ENCODE measurements around the gene MCMBP.
"Not testable (repeated sequence)": the region's sequence is repeated elsewhere in the genome, so short reads cannot be mapped to it uniquely, and the experiment has no call there.

The MCMBP gene

DNA sequence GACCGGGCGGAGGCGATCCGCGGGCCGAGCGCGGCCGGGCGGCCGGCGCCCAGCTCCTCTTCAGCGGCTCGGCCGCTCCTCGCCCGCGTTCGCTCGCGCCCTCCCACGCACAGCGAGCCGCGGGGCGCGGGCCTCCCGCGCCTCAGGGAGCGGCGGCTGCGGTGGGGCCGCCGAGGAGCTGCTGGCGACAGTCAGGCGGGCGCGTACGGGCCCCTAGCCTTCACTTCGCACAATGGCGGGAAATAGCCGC is at the start of gene MCMBP:
Gene MCMBP (minus strand): TSS at position 234 of the 250 bp plus-strand sequence. CDS start 259 bp downstream, outside the sequence.
- DNase-seq: no peak

DNA sequence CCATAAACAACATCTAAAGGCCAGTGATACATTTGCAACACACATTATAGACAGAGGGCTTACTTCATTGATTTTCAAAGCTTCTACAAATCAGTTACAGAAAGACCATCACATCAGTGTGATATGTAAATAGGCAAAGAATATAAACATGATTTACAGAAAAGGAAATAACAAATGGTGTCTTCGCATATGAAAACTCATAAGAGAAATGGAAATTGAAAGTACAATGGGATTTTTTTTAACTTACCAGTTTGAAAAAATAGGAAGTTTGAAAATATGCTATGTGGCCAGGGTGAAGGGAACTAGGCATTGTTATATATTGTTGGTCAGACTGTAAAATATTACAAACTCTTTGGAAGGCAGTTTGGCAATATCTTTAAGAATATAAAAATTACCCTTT is 47.2 kb upstream of the MCMBP start:
- no peak for DNase-seq

DNA sequence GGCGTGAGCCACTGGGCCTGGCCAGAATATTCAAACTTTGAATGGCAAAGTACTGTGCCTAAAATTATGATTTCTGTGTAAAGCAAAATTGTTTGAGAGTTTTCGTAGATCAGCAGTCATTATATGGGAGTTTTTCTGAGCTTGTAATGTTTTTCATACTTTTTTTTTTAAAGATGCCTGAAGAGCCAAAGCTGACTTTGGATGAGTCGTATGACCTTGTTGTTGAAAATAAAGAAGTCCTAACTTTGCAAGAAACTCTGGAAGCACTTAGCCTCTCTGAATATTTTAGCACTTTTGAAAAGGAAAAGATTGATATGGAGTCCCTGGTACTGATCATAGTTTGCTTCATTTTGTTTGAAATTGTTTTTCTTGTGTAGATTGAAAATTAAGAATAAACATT is 46.6 kb upstream of the MCMBP start:
- DNase-seq: no peak

DNA sequence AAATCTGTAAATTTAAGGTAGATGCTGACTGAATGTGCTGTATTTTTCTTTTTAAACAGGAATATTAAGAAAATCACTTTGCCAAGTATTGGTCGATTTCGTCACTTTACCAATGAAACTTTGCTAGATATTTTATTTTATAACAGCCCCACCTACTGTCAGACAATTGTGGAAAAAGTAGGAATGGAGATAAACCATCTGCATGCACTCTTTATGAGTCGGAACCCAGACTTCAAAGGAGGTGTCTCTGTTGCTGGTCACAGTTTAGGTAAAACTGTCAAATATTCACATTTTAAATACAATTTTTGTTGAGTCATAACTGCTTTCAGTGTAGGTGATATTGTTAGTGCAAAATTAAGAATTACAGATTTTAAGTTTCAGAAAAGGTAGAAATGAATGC is 45.1 kb upstream of the MCMBP start:
- DNase-seq: no peak

- DNase-seq: no peak
These were observed 38.0 kb upstream of the MCMBP start for GRCh38 chr10:119910689-119911088.

DNA sequence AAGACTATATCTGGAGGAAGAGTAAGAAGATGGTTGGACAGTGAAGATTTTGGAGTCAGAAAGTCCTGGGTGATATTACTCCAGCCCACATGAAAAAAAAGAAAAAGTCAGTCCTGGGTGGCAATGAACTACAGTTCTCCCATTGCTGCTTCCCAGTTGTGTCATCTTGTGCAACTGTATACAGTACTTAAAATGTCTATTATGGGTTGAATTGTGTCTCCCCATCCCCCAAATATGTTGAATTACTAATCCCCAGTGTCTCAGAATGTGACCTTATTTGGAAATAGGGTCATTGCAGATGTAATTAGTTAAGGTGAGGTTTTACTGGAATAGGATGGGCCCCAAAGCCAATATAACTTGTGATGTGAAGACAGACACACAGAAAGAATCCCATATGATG is 35.5 kb upstream of the MCMBP start:
- no peak for DNase-seq

- not testable (repeated sequence) for DNase-seq
These were observed 35.1 kb upstream of the MCMBP start for GRCh38 chr10:119907695-119908094.

GRCh38 chr10:119903946-119904666 is 31.5 kb upstream of the MCMBP start:
- no peak for DNase-seq

DNA sequence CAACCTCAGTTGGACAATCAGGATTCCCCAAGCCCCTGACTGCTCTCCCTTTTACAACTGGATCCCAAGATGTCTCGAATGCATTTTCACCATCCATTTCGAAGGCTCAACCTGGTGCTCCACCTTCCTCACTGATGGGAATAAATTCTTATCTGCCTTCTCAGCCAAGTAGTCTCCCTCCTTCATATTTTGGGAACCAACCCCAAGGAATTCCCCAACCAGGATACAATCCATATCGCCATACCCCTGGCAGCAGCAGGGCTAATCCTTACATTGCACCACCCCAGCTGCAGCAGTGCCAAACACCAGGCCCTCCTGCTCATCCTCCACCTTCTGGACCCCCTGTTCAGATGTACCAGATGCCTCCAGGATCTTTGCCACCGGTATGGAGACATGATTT is 25.9 kb upstream of the MCMBP start:
- DNase-seq: no peak

GRCh38 chr10:119896937-119897770 is 24.5 kb upstream of the MCMBP start:
- DNase-seq: no peak

- DNase-seq: no peak
These were observed 23.5 kb upstream of the MCMBP start for GRCh38 chr10:119896061-119896655.

DNA sequence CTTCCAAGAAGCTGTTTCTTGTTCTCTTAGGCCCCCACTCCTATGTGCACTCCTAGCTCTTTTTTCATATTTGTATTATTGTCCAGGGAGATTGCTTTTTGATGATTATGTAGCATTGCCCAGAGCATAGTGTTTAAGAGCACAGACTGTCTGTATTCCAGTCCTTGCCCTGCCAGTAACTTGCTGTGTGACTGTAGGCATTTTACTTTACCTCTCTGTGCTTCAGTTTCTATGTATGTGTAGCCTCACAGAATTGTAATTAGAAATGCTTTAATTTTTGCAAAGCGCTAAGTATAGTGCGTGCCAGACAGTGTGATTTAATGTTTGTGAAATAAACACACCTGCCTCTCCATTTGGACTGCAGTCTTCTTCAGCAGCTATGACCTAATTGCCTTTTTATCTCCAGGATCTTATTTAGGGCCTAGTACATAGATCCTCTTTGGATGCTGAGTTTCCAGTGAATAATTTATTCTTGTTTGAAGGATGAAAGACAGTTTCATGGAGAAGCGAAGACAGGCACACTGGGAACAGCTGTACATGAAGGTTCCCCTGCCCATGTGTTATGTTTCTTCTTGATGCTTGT is 21.3 kb upstream of the MCMBP start:
- no peak for DNase-seq

DNA sequence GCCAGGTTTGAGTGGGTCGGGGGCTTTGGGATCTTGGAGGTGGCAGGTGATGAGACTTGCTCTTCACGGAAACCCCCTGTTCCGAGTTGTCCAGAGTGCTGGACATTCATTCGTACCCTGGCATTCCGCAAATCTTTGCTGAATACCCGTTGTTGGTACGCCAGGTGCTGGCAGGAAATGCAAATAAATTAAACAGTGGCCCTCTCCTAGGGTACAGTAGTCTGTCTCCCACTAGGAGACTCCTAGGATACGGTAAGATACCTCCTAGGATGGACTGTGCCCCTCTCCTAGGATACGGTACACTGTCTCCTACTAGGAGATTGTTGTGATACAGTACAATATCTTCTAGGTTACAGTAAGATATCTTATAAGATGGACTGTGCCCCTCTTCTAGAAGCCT is 20.4 kb upstream of the MCMBP start:
- no peak for DNase-seq

DNA sequence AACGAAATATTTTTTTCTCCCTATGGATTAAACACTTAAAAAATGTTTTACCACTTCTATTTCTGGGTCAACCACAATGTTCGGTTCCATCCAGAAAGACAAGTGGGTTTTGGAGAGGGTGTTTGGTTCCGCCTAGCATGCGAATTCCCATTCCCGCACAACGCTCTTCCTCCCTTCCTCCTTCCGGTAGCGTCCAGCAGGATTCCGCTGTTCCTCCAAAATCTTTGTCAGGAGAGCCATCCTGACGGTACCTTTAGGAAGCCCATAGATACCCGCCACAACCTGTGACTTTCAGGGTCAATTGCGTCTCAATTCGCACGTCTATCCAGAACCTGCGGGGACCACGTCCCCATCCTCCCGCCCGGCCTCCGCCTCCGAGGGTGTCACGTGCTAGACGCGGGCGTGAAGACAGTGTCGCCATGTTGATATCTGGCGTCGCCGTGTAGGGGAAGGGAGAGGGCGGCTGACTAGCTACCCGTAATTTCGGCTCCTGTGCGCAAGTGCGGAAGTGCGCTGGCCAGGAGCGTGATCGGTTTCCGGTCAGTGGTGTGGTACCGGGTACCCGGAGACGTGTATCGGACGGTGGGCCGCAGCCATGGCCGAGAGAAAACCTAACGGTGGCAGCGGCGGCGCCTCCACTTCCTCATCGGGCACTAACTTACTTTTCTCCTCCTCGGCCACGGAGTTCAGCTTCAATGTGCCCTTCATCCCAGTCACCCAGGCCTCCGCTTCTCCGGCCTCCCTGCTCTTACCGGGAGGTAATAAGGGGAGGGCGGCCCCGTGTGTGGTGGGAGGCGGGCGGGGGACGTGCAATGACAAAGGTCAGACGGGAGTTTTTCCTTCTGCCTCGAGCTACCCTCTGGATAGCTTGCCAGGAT is 19.8 kb upstream of the MCMBP start, which contains the start of gene SEC23IP:
Gene SEC23IP (plus strand): TSS at position 543 of the 878 bp plus-strand sequence. CDS start 53 bp downstream, at position 596.
- peak; percentile 77 to 81 (median 80) for DNase-seq

- DNase-seq: not testable (repeated sequence)
These were observed 19.2 kb upstream of the MCMBP start for GRCh38 chr10:119891849-119892187.

DNA sequence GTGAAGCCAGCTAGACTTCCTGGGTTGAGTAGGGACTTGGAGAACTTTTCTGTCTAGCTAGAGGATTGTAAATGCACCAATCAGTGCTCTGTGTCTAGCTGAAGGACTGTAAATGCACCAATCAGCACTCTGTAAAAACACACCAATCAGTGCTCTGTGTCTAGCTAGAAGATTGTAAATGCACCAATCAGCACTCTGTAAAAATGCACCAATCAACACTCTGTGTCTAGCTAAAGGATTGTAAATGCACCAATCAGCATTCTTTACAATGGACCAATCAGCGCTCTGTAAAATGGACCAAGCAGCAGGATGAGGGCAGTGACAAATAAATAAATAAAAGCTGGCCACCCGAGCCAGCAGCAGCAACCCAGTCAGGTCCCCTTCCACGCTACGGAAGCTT is 17.7 kb upstream of the MCMBP start:
- not testable (repeated sequence) for DNase-seq

- DNase-seq: not testable (repeated sequence)
These were observed 16.6 kb upstream of the MCMBP start for GRCh38 chr10:119889201-119889600.

DNA sequence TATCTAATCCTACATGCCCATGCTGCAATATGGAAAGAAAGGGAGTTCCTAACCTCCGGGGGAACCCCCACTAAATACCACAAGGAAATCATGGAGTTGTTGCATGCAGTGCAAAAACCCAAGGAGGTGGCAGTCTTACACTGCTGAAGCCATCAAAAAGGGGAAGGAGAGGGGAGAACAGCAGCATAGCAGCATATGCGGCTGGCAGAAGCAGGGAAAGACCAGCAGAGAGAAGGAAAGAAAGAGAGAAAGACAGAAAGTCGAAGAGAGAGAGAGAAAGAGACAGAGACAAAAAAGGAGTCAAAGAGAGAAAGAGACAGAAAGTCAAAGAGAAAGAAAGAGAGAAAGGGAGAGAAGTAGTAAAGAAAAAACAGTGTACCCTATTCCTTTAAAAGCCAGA is 16.1 kb upstream of the MCMBP start:
- DNase-seq: not testable (repeated sequence)

DNA sequence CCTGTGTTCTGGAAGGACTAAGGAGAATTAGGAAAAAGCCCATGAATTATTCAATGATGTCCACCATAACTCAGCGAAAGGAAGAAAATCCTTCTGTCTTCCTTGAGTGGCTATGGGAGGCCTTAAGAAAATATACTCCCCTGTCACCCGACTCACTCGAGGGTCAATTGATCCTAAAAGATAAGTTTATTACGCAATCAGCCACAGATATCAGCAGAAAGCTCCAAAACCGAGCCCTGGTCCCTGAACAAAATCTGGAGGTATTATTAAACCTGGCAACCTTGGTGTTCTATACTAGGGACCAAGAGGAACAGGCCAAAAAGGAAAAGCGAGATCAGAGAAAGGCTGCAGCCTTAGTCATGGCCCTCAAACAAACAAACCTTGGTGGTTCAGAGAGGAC is 13.4 kb upstream of the MCMBP start:
- DNase-seq: not testable (repeated sequence)

GRCh38 chr10:119883901-119884611 is 11.4 kb upstream of the MCMBP start:
- not testable (repeated sequence) for DNase-seq

- no peak for DNase-seq
These were observed 5.9 kb upstream of the MCMBP start for GRCh38 chr10:119878524-119878923.

All from activated CD4-positive, CD25-positive, alpha-beta regulatory T cell (primary cell).